Measurements from ENCODE around the gene AKR7A2.
"Not testable (repeated sequence)": the region's sequence is repeated elsewhere in the genome, so short reads cannot be mapped to it uniquely, and the experiment has no call there.

AKR7A2 gene

DNA sequence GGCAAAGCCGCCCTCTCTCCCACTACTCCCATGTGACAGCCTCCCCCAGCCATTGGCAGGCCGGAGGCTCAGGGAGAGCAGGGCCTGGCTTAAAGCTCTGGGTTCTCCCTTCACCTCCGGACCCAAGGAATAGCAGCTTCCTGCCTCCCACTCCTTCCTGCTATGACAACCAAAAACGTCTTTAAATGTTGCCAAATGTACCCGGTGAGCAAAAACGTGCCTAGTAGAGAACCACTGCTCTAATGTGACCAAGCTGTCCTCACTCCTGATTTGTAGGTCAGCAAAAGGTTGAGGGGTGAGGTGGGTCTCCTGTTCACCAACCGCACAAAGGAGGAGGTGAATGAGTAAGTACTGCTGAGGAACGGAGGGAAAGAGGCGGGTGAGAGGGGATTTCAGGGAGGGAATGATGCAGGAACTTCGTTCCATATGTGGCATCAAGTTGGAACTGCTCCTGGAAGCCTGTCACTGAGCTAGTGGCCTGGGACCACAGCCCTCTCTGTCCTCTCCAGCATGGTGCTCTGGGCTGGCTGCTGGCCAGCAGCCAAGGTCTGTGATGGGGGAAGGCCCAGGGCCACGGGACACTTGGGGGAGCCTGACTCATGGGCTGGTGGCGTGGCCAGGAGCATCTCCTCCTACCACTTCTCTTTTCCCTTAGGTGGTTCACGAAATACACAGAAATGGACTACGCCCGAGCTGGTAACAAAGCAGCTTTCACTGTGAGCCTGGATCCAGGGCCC lies 54.6 kb downstream of the AKR7A2 start:
- DNase-seq: no peak

DNA sequence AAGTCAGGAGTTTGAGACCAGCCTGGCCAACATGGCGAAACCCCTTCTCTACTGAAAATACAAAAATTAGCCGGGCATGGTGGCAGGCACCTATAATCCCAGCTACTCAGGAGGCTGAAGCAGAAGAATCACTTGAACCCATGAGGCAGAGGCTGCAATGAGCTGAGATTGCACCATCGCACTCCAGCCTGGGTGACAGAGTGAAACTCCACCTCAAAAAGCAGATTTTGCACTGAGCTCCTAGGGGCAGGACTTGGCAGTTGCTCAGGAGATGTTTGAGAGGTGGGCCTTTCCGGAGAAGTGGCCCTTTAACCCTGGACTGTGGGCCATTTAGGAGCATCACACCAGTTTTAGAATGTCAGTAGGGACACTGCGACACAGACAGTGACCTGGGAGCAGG lies 55.6 kb downstream of the AKR7A2 start:
- DNase-seq: not testable (repeated sequence)

DNA sequence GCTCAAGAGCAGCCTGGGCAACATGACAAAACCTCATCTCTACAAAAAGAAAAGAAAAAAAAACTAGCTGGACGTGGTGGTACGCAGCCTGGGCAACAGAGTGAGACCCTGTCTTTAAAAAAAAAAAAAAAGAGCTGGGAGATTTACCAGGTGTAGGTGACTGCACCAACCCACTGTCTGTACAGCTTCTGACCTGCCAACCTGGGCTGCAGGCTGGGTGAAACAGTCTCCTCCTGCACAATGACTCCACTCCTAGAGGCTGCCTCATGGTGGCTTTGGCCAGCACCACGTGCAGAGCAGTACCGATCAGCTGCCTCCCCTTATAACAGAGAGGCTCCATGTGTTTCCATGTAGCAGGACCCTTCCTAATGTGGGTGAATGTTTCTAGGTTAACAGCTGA lies 56.7 kb downstream of the AKR7A2 start:
- DNase-seq: no peak

DNA sequence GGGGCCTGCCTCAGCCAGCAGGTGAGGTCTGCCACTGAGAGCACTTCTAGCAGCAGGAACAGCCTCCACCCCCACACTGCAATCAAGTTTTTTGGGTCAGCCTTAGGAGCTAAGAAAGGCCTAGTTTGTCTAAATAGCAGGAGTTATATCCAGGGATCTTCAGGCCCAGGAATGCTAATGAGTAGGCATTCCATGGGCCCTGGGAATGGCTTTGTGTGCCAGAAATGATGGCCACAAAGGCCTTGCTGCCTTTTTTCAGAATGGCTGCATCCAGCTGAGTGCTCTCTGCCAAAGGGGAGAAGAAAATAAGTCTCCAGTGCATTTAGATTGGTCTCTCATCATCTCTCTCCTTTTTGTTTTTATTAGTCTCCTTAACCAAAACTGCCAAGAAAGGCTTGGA lies 57.5 kb downstream of the AKR7A2 start:
- no peak for DNase-seq

All from fibroblast of skin of right biceps (primary cell).